Measurements from ENCODE around the gene ARHGAP18. TPM values are rescaled to one million over a fixed set of nuclear protein-coding genes. Genes with fewer than 3 reads are reported as not detected.

Gene ARHGAP18
- total and polyA plus RNA-seq, 10 of the 15 experiments (the other 5 are each of a cell fraction or from before 2014, with no cell fraction given), result 18.2 to 52.2 (median 31.7) TPM

GRCh38 chr6:129707028-129707427 is 2.9 kb downstream of the ARHGAP18 start:
- POLR2A ChIA-PET, result interaction anchor here (3.4 to 8.6 kb wide), 5 partner anchors 7 to 61 kb away, joined by 17 to 115 read pairs (median 60); no protein-coding TSS in a partner anchor
- Histone ChIP-seq H3K79me2 (ENCODE audit: control insufficient read depth, insufficient read depth, low read length) (peaks cover 81% of the 10 kb centered on the region), H3K4me3 (no peak overlapping the region; the same call in 1 of the 2 replicates), H2AFZ (ENCODE audit: control insufficient read depth, low read depth, low read length) (no peak overlapping the region), H3K9me3 (replicated peaks; ENCODE audit: control insufficient read depth, insufficient read depth, low read length) (no peaks in the 10 kb centered on the region; the same call in 2 of the 3 replicates), H3K4me2 (ENCODE audit: control insufficient read depth, insufficient read depth) (no peak overlapping the region; the same call in 1 of the 2 replicates), H3K4me1 (ENCODE audit: control insufficient read depth, insufficient read depth, low read length) (peaks cover 24% of the 10 kb centered on the region), H3K27me3 (replicated peaks in 1 of 2; ENCODE audit: control insufficient read depth in 2 of 2, insufficient read depth in 2 of 2, low read length in 1 of 2) (no peaks in the 10 kb centered on the region), H3K9ac (ENCODE audit: control insufficient read depth, insufficient read depth, low read length) (no peak overlapping the region), H3K27ac (ENCODE audit: control insufficient read depth, insufficient read depth) (no peak overlapping the region), H3K36me3 (ENCODE audit: control insufficient read depth in 2 of 2, insufficient read depth in 2 of 2, low read length in 1 of 2) (no peaks in the 10 kb centered on the region; a peak in 1 of 4 replicates), H4K20me1 (ENCODE audit: control insufficient read depth, insufficient read depth) (no peaks in the 10 kb centered on the region)
- FAIRE-seq, result no peak
- SMC1A ChIA-PET (ENCODE audit: uncharacterized antibody, unreplicated experiment), result interaction anchor here (0.6 to 17.6 kb wide), 12 partner anchors 7 to 314 kb away, joined by 3 to 434 read pairs (median 23); no protein-coding TSS in a partner anchor
- peak; percentile 97 for TF ChIP-seq MLLT1 (IDR thresholded peaks at IDR 0.05)
- no peak for TF ChIP-seq NBN (IDR thresholded peaks at IDR 0.05)
- RAD21 ChIA-PET (ENCODE audit: unreplicated experiment), result interaction anchor here (0.8 to 12.3 kb wide), 13 partner anchors 12 to 315 kb away, joined by 3 to 189 read pairs (median 4); no protein-coding TSS in a partner anchor
- CTCF ChIA-PET, result interaction anchor here (0.8 to 11.3 kb wide), 10 partner anchors 12 to 208 kb away, joined by 3 to 117 read pairs (median 18); no protein-coding TSS in a partner anchor
- in situ Hi-C loops (cut with MboI), result no loop called here
- no TSS peak for BruUV-seq (replicated peaks)
- intact Hi-C loops (cut with micrococcal nuclease; ENCODE audit: unreplicated experiment), result loop anchor here (5.0 kb wide), 1 partner anchor 85 kb away; no protein-coding TSS in a partner anchor
- no peak for DNase-seq (ENCODE audit: low read depth, low spot score)
- WGBS (ENCODE audit: insufficient coverage, insufficient replicate concordance, low lambda C conversion rate, missing lambda C conversion rate), result 86% methylated on average over 6 of the region's 6 CpGs
- ATAC-seq, result no peak

GRCh38 chr6:129705212-129705611 is 4.8 kb downstream of the ARHGAP18 start:
- no peaks in the 10 kb centered on the region for H4K20me1 ChIP-seq (ENCODE audit: control insufficient read depth, insufficient read depth)
- H3K4me2 ChIP-seq (ENCODE audit: control insufficient read depth, insufficient read depth), result peak overlapping the region; percentile 68
- no peaks in the 10 kb centered on the region for H3K27me3 ChIP-seq (replicated peaks in 1 of 2; ENCODE audit: control insufficient read depth in 2 of 2, insufficient read depth in 2 of 2, low read length in 1 of 2)
- peak overlapping the region; percentile 36 for H3K4me3 ChIP-seq
- no peak; the same call in 2 of the 3 replicates for ATAC-seq
- FAIRE-seq, result no peak
- H3K79me2 ChIP-seq (ENCODE audit: control insufficient read depth, insufficient read depth, low read length), result peaks cover 96% of the 10 kb centered on the region
- no TSS peak for BruUV-seq (replicated peaks)
- no peak overlapping the region for H3K9ac ChIP-seq (ENCODE audit: control insufficient read depth, insufficient read depth, low read length)
- DNase-seq (ENCODE audit: low read depth, low spot score), result no peak
- in situ Hi-C loops (cut with MboI) (no loop called here), intact Hi-C loops (cut with micrococcal nuclease; ENCODE audit: unreplicated experiment) (loop anchor here (5.0 kb wide), 1 partner anchor 83 kb away; no protein-coding TSS in a partner anchor)
- SMC1A ChIA-PET (ENCODE audit: uncharacterized antibody, unreplicated experiment), result interaction anchor here (0.6 to 17.6 kb wide), 13 partner anchors 9 to 107 kb away, joined by 3 to 434 read pairs (median 6); no protein-coding TSS in a partner anchor
- no peaks in the 10 kb centered on the region; a peak in 1 of 4 replicates for H3K36me3 ChIP-seq (ENCODE audit: control insufficient read depth in 2 of 2, insufficient read depth in 2 of 2, low read length in 1 of 2)
- CTCF ChIA-PET, result interaction anchor here (0.8 to 11.3 kb wide), 9 partner anchors 10 to 207 kb away, joined by 3 to 117 read pairs (median 6); no protein-coding TSS in a partner anchor
- no peak overlapping the region for H2AFZ ChIP-seq (ENCODE audit: control insufficient read depth, low read depth, low read length)
- H3K4me1 ChIP-seq (ENCODE audit: control insufficient read depth, insufficient read depth, low read length), result peaks cover 24% of the 10 kb centered on the region
- RAD21 ChIA-PET (ENCODE audit: unreplicated experiment), result interaction anchor here (0.7 to 12.3 kb wide), 7 partner anchors 9 to 48 kb away, joined by 4 to 189 read pairs (median 6); no protein-coding TSS in a partner anchor
- H3K27ac ChIP-seq (ENCODE audit: control insufficient read depth, insufficient read depth), result peak overlapping the region; percentile 34; the same call in 1 of the 2 replicates
- no peaks in the 10 kb centered on the region; the same call in 2 of the 3 replicates for H3K9me3 ChIP-seq (replicated peaks; ENCODE audit: control insufficient read depth, insufficient read depth, low read length)
- POLR2A ChIA-PET, result interaction anchor here (0.7 to 8.6 kb wide), 8 partner anchors 10 to 108 kb away, joined by 3 to 115 read pairs (median 6); no protein-coding TSS in a partner anchor
- no peak for TF ChIP-seq ZBTB4 (CRISPR knock-in tag; IDR thresholded peaks at IDR 0.05)
- TF ChIP-seq NR2F1 (conservative IDR thresholded peaks at IDR 0.05), result no peak
- no peak for TF ChIP-seq ESRRA (IDR thresholded peaks at IDR 0.05; ENCODE audit: low read length)
- no peak for TF ChIP-seq BRCA1 (IDR thresholded peaks at IDR 0.05; ENCODE audit: low read depth, low read length)
- TF ChIP-seq SP1 (IDR thresholded peaks at IDR 0.05; ENCODE audit: low read depth, low read length), result no peak
- no peak for TF ChIP-seq REST (IDR thresholded peaks at IDR 0.05; ENCODE audit: low read depth, low read length)

Measured in GM12878 (cell line).